ENCODE results near the gene GARIN1A.
A peak's percentile ranks its signal among the peaks of the same experiment; 100 is the strongest.

The GARIN1A gene

DNA sequence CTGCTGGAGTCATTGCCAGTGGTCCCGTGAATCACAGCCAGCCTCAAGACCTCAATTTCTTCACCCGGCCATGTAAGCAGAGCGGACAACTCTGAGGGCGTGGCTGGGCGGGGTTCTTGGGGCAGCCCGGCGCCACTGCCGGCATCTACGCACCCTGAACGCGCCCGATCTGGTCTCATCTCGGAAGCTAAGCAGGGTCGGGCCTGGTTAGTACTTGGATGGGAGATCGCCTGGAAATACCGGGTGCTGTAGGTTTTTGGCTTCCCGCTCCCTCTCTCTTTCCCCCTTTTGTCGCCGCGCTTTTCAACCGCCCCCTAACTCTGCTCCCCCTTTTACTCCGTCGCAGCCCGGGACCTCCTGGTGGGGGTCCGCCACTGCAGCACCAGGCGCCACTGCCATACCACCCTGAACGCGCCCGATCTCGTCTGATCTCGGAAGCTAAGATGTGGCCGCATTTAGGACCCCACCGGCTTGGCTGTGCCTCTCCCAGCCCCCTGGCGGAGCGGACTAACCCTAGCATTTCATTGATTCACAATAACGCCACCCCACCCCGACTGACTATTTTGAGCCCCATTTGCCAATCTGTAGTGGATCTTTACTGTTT, 25.3 kb downstream of the GARIN1A start:
- peak overlapping the region in 1 of 2 donors; percentile 8 for H3K9ac ChIP-seq (ENCODE audit: low read depth in 1 of 2, low read length in 2 of 2)
- peak overlapping the region in 1 of 2 donors; percentile 49 for H3K4me3 ChIP-seq (ENCODE audit: low read length in 2 of 2)
- H3K27ac ChIP-seq (ENCODE audit: low read depth in 2 of 2, low read length in 2 of 2): no peak overlapping the region
- H3K9me3 ChIP-seq (ENCODE audit: control insufficient read depth in 2 of 2, low read length in 2 of 2): no peaks in the 10 kb centered on the region
- no peaks in the 10 kb centered on the region for H3K4me1 ChIP-seq (ENCODE audit: control insufficient read depth in 2 of 2, insufficient read depth in 2 of 2, low read length in 2 of 2)
- no peaks in the 10 kb centered on the region for H3K36me3 ChIP-seq (ENCODE audit: control insufficient read depth in 2 of 2, insufficient read depth in 2 of 2, low read length in 2 of 2)
- H3K27me3 ChIP-seq (ENCODE audit: control insufficient read depth in 2 of 2, insufficient read depth in 2 of 2, low read length in 2 of 2): peaks cover 30 to 40% of the 10 kb centered on the region in 2 donors

DNA sequence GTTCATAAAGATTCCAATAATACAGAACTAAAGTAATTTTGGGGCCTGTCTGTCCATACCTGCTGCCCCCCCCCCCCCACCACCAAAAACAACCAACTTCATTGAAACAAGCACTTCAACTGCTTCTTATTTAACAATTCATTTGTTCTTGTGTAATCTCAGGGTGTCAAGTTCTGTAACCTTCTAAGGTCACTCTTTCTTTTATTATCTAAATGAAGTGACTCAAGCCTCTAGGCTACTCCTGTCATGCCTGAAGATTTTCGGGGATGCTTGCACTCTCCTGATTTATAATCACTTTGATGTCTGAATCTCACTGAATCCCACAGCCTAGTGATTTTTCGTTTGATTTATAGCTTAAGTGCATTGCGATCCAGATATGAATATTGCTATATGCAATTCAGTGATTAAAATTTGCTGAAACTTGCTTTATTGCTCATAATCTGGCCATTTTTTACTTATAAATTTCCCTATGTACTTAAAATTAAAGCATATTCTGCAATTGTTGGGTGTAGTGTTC, 27.2 kb downstream of the GARIN1A start:
- no peak overlapping the region for H3K27ac ChIP-seq (ENCODE audit: low read depth in 2 of 2, low read length in 2 of 2)
- no peaks in the 10 kb centered on the region for H3K9me3 ChIP-seq (ENCODE audit: control insufficient read depth in 2 of 2, low read length in 2 of 2)
- H3K36me3 ChIP-seq (ENCODE audit: control insufficient read depth in 2 of 2, insufficient read depth in 2 of 2, low read length in 2 of 2): no peaks in the 10 kb centered on the region
- no peaks in the 10 kb centered on the region for H3K4me1 ChIP-seq (ENCODE audit: control insufficient read depth in 2 of 2, insufficient read depth in 2 of 2, low read length in 2 of 2)
- no peak overlapping the region for H3K9ac ChIP-seq (ENCODE audit: low read depth in 1 of 2, low read length in 2 of 2)
- H3K4me3 ChIP-seq (ENCODE audit: low read length in 2 of 2): no peak overlapping the region
- peaks cover 30 to 40% of the 10 kb centered on the region in 2 donors for H3K27me3 ChIP-seq (ENCODE audit: control insufficient read depth in 2 of 2, insufficient read depth in 2 of 2, low read length in 2 of 2)

DNA sequence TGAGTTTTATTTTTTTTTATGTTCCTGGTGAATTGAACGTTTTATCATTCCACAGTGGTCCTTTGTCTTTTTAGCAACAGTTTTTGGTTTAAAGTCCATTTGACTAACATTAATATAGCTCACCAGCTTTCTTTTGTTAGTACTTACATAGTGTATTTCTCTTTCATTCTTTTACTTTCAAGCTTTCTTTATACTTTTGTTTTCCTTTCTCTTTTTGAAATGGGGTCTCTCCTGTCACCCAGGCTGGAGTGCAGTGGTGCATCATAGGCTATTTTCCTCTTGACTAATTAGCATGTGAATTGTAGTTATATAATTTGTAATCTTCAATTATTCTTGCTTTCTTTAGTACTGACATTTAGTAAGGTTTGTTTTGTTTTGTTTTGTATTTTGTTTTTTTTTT, 27.8 kb downstream of the GARIN1A start:
- Histone ChIP-seq H3K4me1 (ENCODE audit: control insufficient read depth in 2 of 2, insufficient read depth in 2 of 2, low read length in 2 of 2) (no peaks in the 10 kb centered on the region), H3K9ac (ENCODE audit: low read depth in 1 of 2, low read length in 2 of 2) (no peak overlapping the region), H3K4me3 (ENCODE audit: low read length in 2 of 2) (no peak overlapping the region), H3K27me3 (ENCODE audit: control insufficient read depth in 2 of 2, insufficient read depth in 2 of 2, low read length in 2 of 2) (peaks cover 30 to 40% of the 10 kb centered on the region in 2 donors), H3K27ac (ENCODE audit: low read depth in 2 of 2, low read length in 2 of 2) (no peak overlapping the region), H3K9me3 (ENCODE audit: control insufficient read depth in 2 of 2, low read length in 2 of 2) (no peaks in the 10 kb centered on the region), H3K36me3 (ENCODE audit: control insufficient read depth in 2 of 2, insufficient read depth in 2 of 2, low read length in 2 of 2) (no peaks in the 10 kb centered on the region)

DNA sequence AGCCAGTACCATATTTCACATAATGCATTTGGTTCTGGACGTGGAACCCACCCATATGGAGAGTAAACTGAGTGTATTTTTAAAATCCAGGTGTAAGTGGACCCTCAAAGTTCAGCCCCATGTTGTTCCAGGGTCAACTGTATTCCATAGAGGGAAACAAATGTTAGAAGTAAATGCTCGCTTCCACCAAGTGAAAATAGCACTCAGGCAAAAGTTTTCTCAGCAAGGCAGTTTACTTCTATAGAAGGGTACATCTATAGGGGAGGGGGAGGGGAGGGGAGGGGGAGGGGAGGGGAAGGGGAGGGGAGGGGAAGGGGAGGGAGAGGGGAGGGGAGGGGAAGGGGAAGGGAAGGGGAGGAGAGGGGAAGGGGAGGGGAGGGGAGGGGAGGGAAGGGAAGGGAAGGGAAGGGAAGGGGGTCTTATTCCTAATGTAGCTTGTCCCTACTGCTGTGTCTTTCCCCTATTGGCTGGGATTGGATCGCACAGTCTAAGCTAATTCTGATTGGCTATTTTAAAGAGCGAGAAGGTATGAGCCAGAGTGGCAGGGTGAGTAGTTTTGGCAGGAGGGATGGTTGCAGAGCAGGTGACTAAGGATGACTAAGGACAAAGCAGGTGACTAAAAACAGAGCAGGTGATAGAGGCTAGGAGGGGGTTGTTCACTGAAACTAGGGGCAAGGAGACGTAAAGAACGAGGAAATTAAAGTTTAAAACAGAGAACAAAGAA, 29.1 kb downstream of the GARIN1A start:
- H3K4me3 ChIP-seq (ENCODE audit: low read length in 2 of 2): no peak overlapping the region

DNA sequence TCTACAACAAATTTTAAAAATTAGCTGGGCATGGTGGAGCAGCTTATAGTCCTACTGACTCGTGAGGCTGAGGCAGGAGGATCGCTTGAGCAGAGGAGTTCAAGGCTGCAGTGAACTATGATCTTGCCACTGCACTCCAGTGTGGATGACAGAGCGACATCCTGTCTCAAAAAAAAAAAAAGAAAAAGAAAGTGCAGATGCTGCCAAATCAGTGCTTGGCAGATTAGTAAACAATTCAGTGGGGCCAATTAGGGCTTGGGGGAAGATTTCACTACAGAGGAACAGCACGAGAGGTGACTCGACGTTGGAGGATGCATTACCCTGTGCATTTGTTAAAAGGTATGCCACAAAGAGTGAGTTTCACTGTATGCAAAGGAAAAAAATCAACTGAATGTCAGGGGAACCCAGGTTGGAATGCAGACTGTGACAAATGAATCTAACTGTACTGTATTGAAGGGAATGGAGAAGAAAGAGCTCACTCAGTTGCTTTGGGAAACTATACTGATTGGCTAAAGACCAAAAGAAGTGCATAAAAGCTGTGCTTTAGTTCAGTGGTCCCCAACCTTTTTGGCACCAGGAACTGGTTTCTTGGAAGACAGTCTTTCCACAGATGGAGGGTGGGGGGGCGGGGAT, 31.6 kb downstream of the GARIN1A start:
- H3K36me3 ChIP-seq (ENCODE audit: control insufficient read depth in 2 of 2, insufficient read depth in 2 of 2, low read length in 2 of 2): no peaks in the 10 kb centered on the region
- H3K4me1 ChIP-seq (ENCODE audit: control insufficient read depth in 2 of 2, insufficient read depth in 2 of 2, low read length in 2 of 2): no peaks in the 10 kb centered on the region
- H3K27ac ChIP-seq (ENCODE audit: low read depth in 2 of 2, low read length in 2 of 2): no peak overlapping the region
- no peak overlapping the region for H3K4me3 ChIP-seq (ENCODE audit: low read length in 2 of 2)
- no peak overlapping the region for H3K9ac ChIP-seq (ENCODE audit: low read depth in 1 of 2, low read length in 2 of 2)
- H3K9me3 ChIP-seq (ENCODE audit: control insufficient read depth in 2 of 2, low read length in 2 of 2): no peaks in the 10 kb centered on the region
- H3K27me3 ChIP-seq (ENCODE audit: control insufficient read depth in 2 of 2, insufficient read depth in 2 of 2, low read length in 2 of 2): peaks cover 8 to 20% of the 10 kb centered on the region in 2 donors

More for the DNA sequence above, 29.1 kb downstream of the GARIN1A start:
- H3K27ac ChIP-seq (ENCODE audit: low read depth in 2 of 2, low read length in 2 of 2): no peak overlapping the region
- no peaks in the 10 kb centered on the region for H3K36me3 ChIP-seq (ENCODE audit: control insufficient read depth in 2 of 2, insufficient read depth in 2 of 2, low read length in 2 of 2)
- H3K9ac ChIP-seq (ENCODE audit: low read depth in 1 of 2, low read length in 2 of 2): no peak overlapping the region
- peaks cover 30 to 40% of the 10 kb centered on the region in 2 donors for H3K27me3 ChIP-seq (ENCODE audit: control insufficient read depth in 2 of 2, insufficient read depth in 2 of 2, low read length in 2 of 2)
- H3K9me3 ChIP-seq (ENCODE audit: control insufficient read depth in 2 of 2, low read length in 2 of 2): no peaks in the 10 kb centered on the region
- H3K4me1 ChIP-seq (ENCODE audit: control insufficient read depth in 2 of 2, insufficient read depth in 2 of 2, low read length in 2 of 2): no peaks in the 10 kb centered on the region

DNA sequence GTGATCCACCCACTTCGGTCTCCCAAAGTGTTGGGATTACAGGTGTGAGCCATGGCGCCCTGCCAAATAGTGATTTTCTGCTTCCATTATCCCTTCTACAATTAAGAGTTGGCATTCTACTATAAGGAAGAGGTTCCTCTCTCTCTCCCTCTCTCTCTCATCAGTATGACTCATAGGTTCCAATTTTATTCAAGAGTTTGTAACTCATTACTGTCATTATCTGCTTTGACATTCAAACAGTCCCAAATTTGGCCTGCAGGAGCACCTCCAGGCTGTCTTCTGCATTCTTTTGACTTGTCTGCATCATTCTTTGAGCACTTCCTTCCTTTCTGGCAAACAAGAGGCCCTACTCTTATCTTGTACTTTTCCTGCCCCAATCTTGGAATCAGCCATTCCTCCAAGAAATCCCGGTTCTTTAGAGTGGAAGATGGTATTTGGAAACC, 33.8 kb downstream of the GARIN1A start:
- Histone ChIP-seq H3K4me1 (ENCODE audit: control insufficient read depth in 2 of 2, insufficient read depth in 2 of 2, low read length in 2 of 2) (no peaks in the 10 kb centered on the region), H3K36me3 (ENCODE audit: control insufficient read depth in 2 of 2, insufficient read depth in 2 of 2, low read length in 2 of 2) (no peaks in the 10 kb centered on the region), H3K9me3 (ENCODE audit: control insufficient read depth in 2 of 2, low read length in 2 of 2) (no peaks in the 10 kb centered on the region), H3K9ac (ENCODE audit: low read depth in 1 of 2, low read length in 2 of 2) (no peak overlapping the region), H3K4me3 (ENCODE audit: low read length in 2 of 2) (no peak overlapping the region), H3K27me3 (ENCODE audit: control insufficient read depth in 2 of 2, insufficient read depth in 2 of 2, low read length in 2 of 2) (peaks cover 0 to 1% of the 10 kb centered on the region in 2 donors), H3K27ac (ENCODE audit: low read depth in 2 of 2, low read length in 2 of 2) (no peak overlapping the region)

DNA sequence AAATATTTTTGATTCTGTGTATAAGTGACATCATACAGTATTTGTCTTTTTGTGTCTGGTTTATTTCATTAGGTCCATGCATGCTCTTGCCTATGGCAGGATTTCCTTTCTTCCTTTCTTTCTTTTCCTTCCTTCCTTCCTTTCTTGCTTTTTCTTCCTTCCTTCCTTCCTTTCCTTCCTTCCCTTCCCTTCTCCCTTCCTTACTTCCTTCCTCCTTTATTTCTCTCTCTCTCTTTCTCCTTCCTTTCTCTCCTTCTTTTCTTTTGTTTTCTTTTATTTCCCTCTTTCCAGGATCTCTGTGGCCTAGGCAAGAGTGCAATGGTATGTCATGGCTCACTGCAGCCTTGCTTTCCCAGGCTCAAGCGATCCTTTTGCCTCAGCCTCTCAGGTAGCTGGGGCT, 35.7 kb downstream of the GARIN1A start:
- H3K27ac ChIP-seq (ENCODE audit: low read depth in 2 of 2, low read length in 2 of 2): no peak overlapping the region

DNA sequence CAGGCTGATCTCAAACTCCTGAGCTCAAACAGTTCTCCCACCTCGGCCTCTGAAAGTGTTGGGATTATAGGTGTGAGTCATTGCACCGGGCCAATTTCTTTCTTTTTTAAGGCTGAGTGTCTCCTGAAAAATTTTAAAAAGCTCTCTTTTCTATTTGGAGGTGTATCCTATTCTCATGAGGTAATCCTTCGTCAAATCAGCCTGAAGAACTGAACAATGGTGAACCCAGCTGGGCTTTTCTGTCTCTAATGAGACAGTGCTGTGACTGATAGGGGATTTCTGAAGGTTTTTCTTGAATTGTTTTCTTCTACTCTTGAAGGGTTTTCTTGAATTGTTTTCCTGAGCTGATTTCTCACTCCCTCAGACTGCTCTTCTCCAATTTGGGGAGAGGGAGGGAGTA, 36.1 kb downstream of the GARIN1A start:
- Histone ChIP-seq H3K27ac (ENCODE audit: low read depth in 2 of 2, low read length in 2 of 2) (no peak overlapping the region), H3K4me1 (ENCODE audit: control insufficient read depth in 2 of 2, insufficient read depth in 2 of 2, low read length in 2 of 2) (no peaks in the 10 kb centered on the region), H3K9ac (ENCODE audit: low read depth in 1 of 2, low read length in 2 of 2) (no peak overlapping the region), H3K36me3 (ENCODE audit: control insufficient read depth in 2 of 2, insufficient read depth in 2 of 2, low read length in 2 of 2) (no peaks in the 10 kb centered on the region), H3K9me3 (ENCODE audit: control insufficient read depth in 2 of 2, low read length in 2 of 2) (no peaks in the 10 kb centered on the region), H3K27me3 (ENCODE audit: control insufficient read depth in 2 of 2, insufficient read depth in 2 of 2, low read length in 2 of 2) (no peaks in the 10 kb centered on the region), H3K4me3 (ENCODE audit: low read length in 2 of 2) (no peak overlapping the region)

More for the DNA sequence above, 35.7 kb downstream of the GARIN1A start:
- no peaks in the 10 kb centered on the region for H3K27me3 ChIP-seq (ENCODE audit: control insufficient read depth in 2 of 2, insufficient read depth in 2 of 2, low read length in 2 of 2)
- no peak overlapping the region for H3K4me3 ChIP-seq (ENCODE audit: low read length in 2 of 2)
- H3K9me3 ChIP-seq (ENCODE audit: control insufficient read depth in 2 of 2, low read length in 2 of 2): no peaks in the 10 kb centered on the region
- H3K4me1 ChIP-seq (ENCODE audit: control insufficient read depth in 2 of 2, insufficient read depth in 2 of 2, low read length in 2 of 2): no peaks in the 10 kb centered on the region
- H3K9ac ChIP-seq (ENCODE audit: low read depth in 1 of 2, low read length in 2 of 2): no peak overlapping the region
- no peaks in the 10 kb centered on the region for H3K36me3 ChIP-seq (ENCODE audit: control insufficient read depth in 2 of 2, insufficient read depth in 2 of 2, low read length in 2 of 2)

DNA sequence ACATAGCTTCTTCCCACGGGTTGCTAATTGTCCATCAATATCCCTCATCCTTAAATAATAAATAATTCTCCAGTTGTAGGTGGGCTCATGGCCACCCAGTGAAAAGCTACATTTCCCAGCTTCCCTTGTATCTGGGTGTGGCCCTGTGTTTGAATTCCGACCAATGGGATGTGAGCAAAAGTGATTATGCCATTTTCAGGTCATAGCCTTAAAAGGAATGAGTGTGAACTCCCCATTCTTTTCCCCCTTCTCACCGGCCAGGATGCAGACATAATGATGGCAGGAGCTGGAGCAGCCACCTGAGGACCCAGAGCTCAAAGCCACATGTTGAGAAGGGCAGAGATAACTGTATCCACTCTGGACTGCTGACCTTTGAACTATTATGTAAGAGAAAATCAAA, 36.7 kb downstream of the GARIN1A start:
- H3K4me1 ChIP-seq (ENCODE audit: control insufficient read depth in 2 of 2, insufficient read depth in 2 of 2, low read length in 2 of 2): no peaks in the 10 kb centered on the region
- H3K4me3 ChIP-seq (ENCODE audit: low read length in 2 of 2): no peak overlapping the region
- no peaks in the 10 kb centered on the region for H3K27me3 ChIP-seq (ENCODE audit: control insufficient read depth in 2 of 2, insufficient read depth in 2 of 2, low read length in 2 of 2)
- no peaks in the 10 kb centered on the region for H3K9me3 ChIP-seq (ENCODE audit: control insufficient read depth in 2 of 2, low read length in 2 of 2)
- H3K36me3 ChIP-seq (ENCODE audit: control insufficient read depth in 2 of 2, insufficient read depth in 2 of 2, low read length in 2 of 2): no peaks in the 10 kb centered on the region
- no peak overlapping the region for H3K27ac ChIP-seq (ENCODE audit: low read depth in 2 of 2, low read length in 2 of 2)
- H3K9ac ChIP-seq (ENCODE audit: low read depth in 1 of 2, low read length in 2 of 2): no peak overlapping the region

DNA sequence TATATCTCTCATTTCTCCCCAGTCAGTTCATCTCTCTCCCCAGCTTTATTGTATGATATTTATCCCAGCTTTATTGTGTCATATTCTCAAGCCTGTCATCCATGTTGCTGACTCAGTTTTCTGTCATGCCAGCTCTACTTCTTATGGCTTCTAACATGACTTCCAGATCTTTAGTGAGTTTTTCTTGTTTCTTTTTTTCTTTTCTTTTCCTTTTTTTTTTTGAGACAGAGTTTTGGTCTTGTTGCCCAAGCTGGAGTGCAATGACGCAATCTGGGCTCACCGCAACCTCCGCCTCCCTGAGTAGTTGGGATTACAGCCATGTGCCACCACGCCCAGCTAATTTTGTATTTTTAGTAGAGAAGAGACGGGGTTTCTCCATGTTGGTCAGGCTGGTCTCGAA, 38.4 kb downstream of the GARIN1A start:
- H3K9ac ChIP-seq (ENCODE audit: low read depth in 1 of 2, low read length in 2 of 2): no peak overlapping the region
- peaks cover 0 to under 1% of the 10 kb centered on the region in 2 donors for H3K27me3 ChIP-seq (ENCODE audit: control insufficient read depth in 2 of 2, insufficient read depth in 2 of 2, low read length in 2 of 2)
- no peak overlapping the region for H3K27ac ChIP-seq (ENCODE audit: low read depth in 2 of 2, low read length in 2 of 2)
- H3K4me1 ChIP-seq (ENCODE audit: control insufficient read depth in 2 of 2, insufficient read depth in 2 of 2, low read length in 2 of 2): no peaks in the 10 kb centered on the region
- no peaks in the 10 kb centered on the region for H3K36me3 ChIP-seq (ENCODE audit: control insufficient read depth in 2 of 2, insufficient read depth in 2 of 2, low read length in 2 of 2)
- H3K9me3 ChIP-seq (ENCODE audit: control insufficient read depth in 2 of 2, low read length in 2 of 2): no peaks in the 10 kb centered on the region
- H3K4me3 ChIP-seq (ENCODE audit: low read length in 2 of 2): no peak overlapping the region
